Activated T-cell treated with anti-CD3 and anti-CD28 coated beads for 24 hours (primary cell): ENCODE results near the gene ANAPC16.
"Not testable (repeated sequence)": the region's sequence is repeated elsewhere in the genome, so short reads cannot be mapped to it uniquely, and the experiment has no call there.

Experiments
- DNase-seq: peaks from one replicate; pipeline ENCODE4 v3.0.0-alpha.2; 2020; ENCODE audit warnings: low read depth

Gene ANAPC16

GRCh38 chr10:72244573-72245038, 28.8 kb downstream of the ANAPC16 start:
- DNase-seq = no peak

- DNase-seq = no peak
Observed at GRCh38 chr10:72245949-72246525, 30.2 kb downstream of the ANAPC16 start.

GRCh38 chr10:72248468-72249151, 32.8 kb downstream of the ANAPC16 start:
- peak; percentile 44 for DNase-seq

- not testable (repeated sequence) for DNase-seq
Observed at GRCh38 chr10:72249176-72249862, 33.5 kb downstream of the ANAPC16 start.

GRCh38 chr10:72250666-72251065, 34.9 kb downstream of the ANAPC16 start:
- no peak for DNase-seq

- DNase-seq = no peak
Observed at GRCh38 chr10:72251635-72252034, 35.8 kb downstream of the ANAPC16 start.

- DNase-seq = no peak
Observed at GRCh38 chr10:72252972-72253371, 37.2 kb downstream of the ANAPC16 start.

GRCh38 chr10:72253578-72253977, 37.8 kb downstream of the ANAPC16 start:
- no peak for DNase-seq

- no peak for DNase-seq
Observed at GRCh38 chr10:72254813-72255568, 39.2 kb downstream of the ANAPC16 start.

GRCh38 chr10:72255977-72256729, 40.3 kb downstream of the ANAPC16 start:
- no peak for DNase-seq

- no peak for DNase-seq
Observed at GRCh38 chr10:72257051-72257892, 41.5 kb downstream of the ANAPC16 start.

- no peak for DNase-seq
Observed at GRCh38 chr10:72258617-72259016, 42.8 kb downstream of the ANAPC16 start.

- no peak for DNase-seq
Observed at GRCh38 chr10:72259491-72260238, 43.9 kb downstream of the ANAPC16 start.

GRCh38 chr10:72260239-72260975, 44.6 kb downstream of the ANAPC16 start:
- peak; percentile 78 for DNase-seq

GRCh38 chr10:72260976-72261783, 45.4 kb downstream of the ANAPC16 start:
- peak; percentile 49 for DNase-seq

GRCh38 chr10:72261784-72262404, 46.1 kb downstream of the ANAPC16 start:
- no peak for DNase-seq

GRCh38 chr10:72263613-72264241, 47.9 kb downstream of the ANAPC16 start:
- no peak for DNase-seq
